Pancreas (tissue), 10 donors: Measurements from ENCODE around the gene ANKRD10. TPM values are rescaled to one million over a fixed set of nuclear protein-coding genes. Genes with fewer than 3 reads are reported as not detected.

Experiments used
- ATAC-seq, 4 donors: fragments of 200-7000 bp; cut with Tn5 transposase; one replicate each; pipeline versions ENCODE4 v1.8.0 to v1.9.1; 2020; ENCODE audit warnings: mild to moderate bottlenecking in 4 of 4, moderate library complexity in 4 of 4
- DNase-seq, 6 donors: peaks; one replicate each; pipeline ENCODE4 v3.0.0-alpha.2; 2020
- FAIRE-seq: peaks from 2 replicates; lab custom pipeline; 2012; peaks lifted over from hg19 to GRCh38; lab: Jason Lieb, UNC
- H3K27ac ChIP-seq, 4 donors: fragments of 200-600 bp; sonication (generic); 1 replicate in 3 of 4; 2 replicates in 1 of 4; pipeline versions ENCODE4 v1.5.0 to v1.8.0; 2020
- H3K27me3 ChIP-seq, 4 donors: fragments of 200-600 bp; one replicate each; pipeline ENCODE4 v1.8.0; 2021
- H3K36me3 ChIP-seq, 3 donors: fragments of 200-600 bp; sonication (generic) in 1 of 3; one replicate each; pipeline versions ENCODE4 v1.5.0 to v1.8.0; 2020 to 2021
- H3K4me1 ChIP-seq, 3 donors: fragments of 200-600 bp; one replicate each; pipeline ENCODE4 v1.8.0; 2021
- H3K4me3 ChIP-seq, 4 donors: fragments of 200-600 bp; sonication (generic) in 2 of 4; one replicate each; pipeline versions ENCODE4 v1.5.0 to v1.8.0; 2020 to 2021
- H3K9me3 ChIP-seq, 4 donors: fragments of 200-600 bp; one replicate each; pipeline ENCODE4 v1.8.0; 2021
- WGBS, 2 donors: extraction: QIAGEN DNeasy Blood & Tissue Kit; methylation state at CpG; one replicate each; pipeline ENCODE4 v1.1.7; 2013; 5-methylcytosine and 5-hydroxymethylcytosine counted together
- intact Hi-C, 3 donors: fragments of 100-400 bp; cut with DNase I; formaldehyde crosslinking; loops; one replicate each; pipeline versions ENCODE4 v1.11.1 to v1.14.2; 2022
- polyA plus RNA-seq, 2 donors: library from polyadenylated mRNA; stranded (reverse); fragments of 200-250 nt; gene quantifications; one replicate each; pipeline ENCODE4 v1.2.3, GENCODE V29; 2013
- total RNA-seq, 6 donors: library from RNA; stranded (reverse); fragmentation: NEBNext Ultra II Directional in 4 of 6; extraction: Animal tissue kit (Norgen Biotek cat#: 25700) in 4 of 6; gene quantifications; one replicate each; pipeline versions ENCODE4 v1.2.1 to v1.2.4, GENCODE V29; 2021 to 2023
- TF ChIP-seq, protein P1 (sequence below), 4 donors: fragments of 200-600 bp; sonication (generic) in 3 of 4; IDR thresholded peaks; one replicate each; pipeline versions ENCODE4 v1.5.0 to v1.8.0; 2021; ENCODE audit warnings: antibody characterized with exemption in 4 of 4
- donor health status: healthy with polysubstance abuse.
- donor health status: DM: no; HTN: no; CAD: no; lungs with moderate emphysema.
- donor health status: DM: no; HTN: no; CAD: no.
- donor health status: control.
- donor health status: control.
- donor health status: Bipolar disorder and iron deficiency.
- donor health status: DM: yes; HTN: yes; CAD: no.
- donor health status: DM: no; HTN: no; CAD: no.
- donor health status: DM: no; HTN: no; CAD: no.
- donor health status: DM: yes; HTN: yes; CAD: no.

ANKRD10 gene
- total and polyA plus RNA-seq, 8 donors, result 37.6 to 138 (median 67.9) TPM

DNA sequence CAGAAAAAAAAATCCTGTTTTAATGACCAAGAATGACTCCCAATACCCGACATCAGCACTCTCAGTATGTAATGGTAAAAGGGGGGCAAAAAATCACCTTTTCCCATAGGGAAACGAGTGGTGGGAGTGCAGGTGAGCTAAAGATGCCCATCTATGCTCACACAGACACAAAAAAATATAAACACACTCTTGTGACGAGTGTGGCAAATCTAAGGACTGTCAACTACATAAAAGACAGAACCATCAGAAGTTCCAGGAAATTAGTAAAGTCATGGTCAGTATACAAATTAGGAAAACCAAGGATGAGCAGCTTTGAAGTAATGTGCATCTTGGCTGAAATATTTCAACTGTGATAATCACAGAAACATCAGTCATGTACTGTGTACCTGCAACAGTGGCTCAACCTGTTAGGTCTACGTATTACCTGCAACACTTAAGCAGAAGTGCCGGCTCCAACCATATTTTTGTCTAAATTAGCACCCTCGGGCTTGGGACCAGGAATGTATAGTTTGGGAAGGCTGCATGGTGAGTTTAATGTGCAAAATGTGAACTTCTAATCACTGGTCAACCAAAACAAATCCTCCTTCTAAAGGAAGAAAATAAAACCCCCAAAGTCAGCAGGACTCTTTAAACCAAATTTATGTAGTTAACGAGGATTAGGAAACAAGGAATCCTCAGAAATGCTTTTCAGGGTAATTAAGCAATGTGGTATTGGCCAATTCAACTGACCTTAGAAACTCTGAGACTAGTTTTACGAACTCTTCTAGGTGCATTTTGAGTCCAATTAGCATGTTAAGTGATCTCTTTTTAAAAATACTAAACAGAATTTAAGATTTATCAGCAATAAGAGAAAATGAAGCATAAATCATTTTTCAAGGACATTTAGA lies 24.3 kb downstream of the ANKRD10 start:
- DNase-seq (no peak), FAIRE-seq (no peak), ATAC-seq (no peak)
- intact Hi-C loops, result no loop called here
- H3K27ac ChIP-seq, result no peak overlapping the region
- TF ChIP-seq, protein P1, sequence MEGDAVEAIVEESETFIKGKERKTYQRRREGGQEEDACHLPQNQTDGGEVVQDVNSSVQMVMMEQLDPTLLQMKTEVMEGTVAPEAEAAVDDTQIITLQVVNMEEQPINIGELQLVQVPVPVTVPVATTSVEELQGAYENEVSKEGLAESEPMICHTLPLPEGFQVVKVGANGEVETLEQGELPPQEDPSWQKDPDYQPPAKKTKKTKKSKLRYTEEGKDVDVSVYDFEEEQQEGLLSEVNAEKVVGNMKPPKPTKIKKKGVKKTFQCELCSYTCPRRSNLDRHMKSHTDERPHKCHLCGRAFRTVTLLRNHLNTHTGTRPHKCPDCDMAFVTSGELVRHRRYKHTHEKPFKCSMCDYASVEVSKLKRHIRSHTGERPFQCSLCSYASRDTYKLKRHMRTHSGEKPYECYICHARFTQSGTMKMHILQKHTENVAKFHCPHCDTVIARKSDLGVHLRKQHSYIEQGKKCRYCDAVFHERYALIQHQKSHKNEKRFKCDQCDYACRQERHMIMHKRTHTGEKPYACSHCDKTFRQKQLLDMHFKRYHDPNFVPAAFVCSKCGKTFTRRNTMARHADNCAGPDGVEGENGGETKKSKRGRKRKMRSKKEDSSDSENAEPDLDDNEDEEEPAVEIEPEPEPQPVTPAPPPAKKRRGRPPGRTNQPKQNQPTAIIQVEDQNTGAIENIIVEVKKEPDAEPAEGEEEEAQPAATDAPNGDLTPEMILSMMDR (IDR thresholded peaks at IDR 0.05), result no peak
- H3K4me3 ChIP-seq, result no peak overlapping the region
- H3K9me3 ChIP-seq, result no peaks in the 10 kb centered on the region
- 76 to 85% methylated on average over 8 of the region's 8 CpGs for WGBS, 2 donors
- H3K27me3 ChIP-seq, result no peaks in the 10 kb centered on the region
- peaks cover 0 to 13% (median 0%) of the 10 kb centered on the region in 3 donors for H3K36me3 ChIP-seq
- peaks cover 0 to 18% (median 0%) of the 10 kb centered on the region in 3 donors for H3K4me1 ChIP-seq

DNA sequence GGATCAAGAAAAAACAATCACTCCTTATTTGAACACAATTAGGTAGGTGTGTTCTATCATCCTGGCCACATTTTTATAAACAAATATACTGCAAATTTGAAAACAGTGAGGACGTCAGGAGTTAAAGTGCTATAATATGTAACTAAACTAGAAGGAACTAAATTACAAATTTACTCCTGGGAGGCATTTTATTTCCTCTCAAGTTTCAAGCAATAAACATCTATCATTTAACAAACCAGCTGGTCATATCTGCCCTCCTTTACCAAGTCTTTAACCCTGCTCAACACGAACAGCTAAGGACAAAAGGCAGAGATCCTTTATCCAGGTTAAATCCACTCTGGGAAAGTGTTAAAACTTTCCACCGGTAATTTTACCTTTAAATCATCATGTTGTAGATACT lies 26.5 kb downstream of the ANKRD10 start:
- Histone ChIP-seq H3K9me3 (no peaks in the 10 kb centered on the region), H3K27me3 (no peaks in the 10 kb centered on the region), H3K4me1 (peaks cover 0 to 18% (median 0%) of the 10 kb centered on the region in 3 donors), H3K27ac (peak overlapping the region in 3 of 4 donors; percentile 29 to 72 (median 56)), H3K36me3 (peaks cover 0 to 6% (median 0%) of the 10 kb centered on the region in 3 donors), H3K4me3 (no peak overlapping the region)
- intact Hi-C loops, result no loop called here
- WGBS, 2 donors, result 51 to 54% methylated on average over 3 of the region's 3 CpGs
- peak; percentile 15 to 44 (median 40) for ATAC-seq
- FAIRE-seq, result peak; percentile 47
- DNase-seq, result no peak
- TF ChIP-seq, protein P1 (IDR thresholded peaks at IDR 0.05), result no peak

DNA sequence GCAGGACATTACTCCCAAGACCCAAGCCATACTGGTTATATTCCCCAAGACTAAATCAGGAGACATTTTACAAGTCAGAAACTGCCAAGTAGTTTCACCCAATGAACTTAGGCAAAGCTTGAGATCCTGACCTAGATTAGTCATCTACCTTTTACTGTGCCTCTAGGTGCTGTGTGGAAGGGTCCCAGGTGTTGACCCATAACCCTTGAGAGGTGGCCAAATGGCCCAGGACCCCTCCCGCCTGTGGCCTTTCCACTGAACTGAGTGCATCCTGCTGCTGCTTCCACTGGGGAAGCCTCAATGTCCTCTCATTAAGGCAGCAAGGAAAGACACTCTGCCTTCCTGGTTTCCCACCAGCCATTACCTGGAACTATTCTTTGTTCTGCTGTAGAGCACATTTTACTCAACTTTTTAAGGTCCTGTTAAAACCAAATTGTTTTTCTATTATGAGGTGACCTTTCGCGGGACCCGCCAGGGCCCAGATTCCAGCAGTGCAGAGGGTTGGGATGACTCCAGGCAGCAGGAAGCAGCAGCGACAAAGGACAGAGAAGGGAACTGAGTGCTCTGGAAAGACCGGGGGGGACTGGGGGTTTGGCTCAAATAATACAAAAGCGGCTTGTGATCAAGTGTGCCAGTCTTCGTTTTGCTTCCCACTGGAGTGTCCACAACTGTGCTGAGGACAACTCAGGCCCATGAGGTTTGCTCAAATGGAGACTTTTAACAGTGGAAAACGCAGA lies 27.1 kb downstream of the ANKRD10 start:
- ATAC-seq, result peak; percentile 53 to 71 (median 60)
- Histone ChIP-seq H3K4me1 (peaks cover 0 to 18% (median 0%) of the 10 kb centered on the region in 3 donors), H3K36me3 (peaks cover 0 to 1% (median 0%) of the 10 kb centered on the region in 3 donors), H3K27me3 (no peaks in the 10 kb centered on the region), H3K4me3 (no peak overlapping the region), H3K9me3 (no peaks in the 10 kb centered on the region), H3K27ac (peak overlapping the region in 3 of 4 donors; percentile 29 to 72 (median 56))
- intact Hi-C loops, result no loop called here
- TF ChIP-seq, protein P1 (IDR thresholded peaks at IDR 0.05), result no peak
- no peak for FAIRE-seq
- 50 to 53% methylated on average over 9 of the region's 9 CpGs for WGBS, 2 donors
- DNase-seq, result no peak

DNA sequence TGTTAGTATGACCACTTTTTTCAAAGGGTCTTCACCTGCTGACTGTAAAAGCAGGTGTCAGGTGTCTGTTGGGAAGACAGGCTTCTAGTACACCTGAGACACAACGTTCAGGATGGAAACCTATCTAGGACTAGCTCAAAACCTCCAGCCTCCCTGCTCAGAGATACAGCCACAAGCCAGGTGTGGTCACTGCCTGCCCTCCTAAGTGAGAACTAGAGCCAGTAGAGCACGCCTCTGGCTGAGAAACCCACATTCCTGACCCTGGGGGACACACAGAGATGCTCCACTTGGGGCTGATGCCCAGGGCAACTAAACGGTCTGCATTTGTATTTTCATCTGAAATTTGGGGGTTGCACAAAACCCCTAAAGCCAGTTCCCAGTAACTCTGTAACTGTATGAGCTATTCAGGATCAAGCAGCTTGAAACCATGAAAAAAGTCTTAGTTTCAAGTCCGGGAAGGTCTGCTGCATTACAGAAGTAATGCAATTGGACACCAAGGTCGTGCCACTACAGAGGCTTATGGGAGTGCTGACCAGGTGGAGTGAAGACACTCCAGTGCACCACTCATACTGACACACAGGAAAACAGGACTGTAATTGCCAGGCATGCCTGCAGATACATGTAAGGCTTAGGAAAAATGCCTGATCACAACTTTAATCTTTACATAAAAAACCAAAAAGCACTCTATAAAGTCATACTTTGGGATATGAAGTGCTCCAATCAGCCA lies 27.8 kb downstream of the ANKRD10 start:
- H3K4me3 ChIP-seq, result no peak overlapping the region
- WGBS, 2 donors, result 30 to 34% methylated on average over 5 of the region's 5 CpGs
- TF ChIP-seq, protein P1 (IDR thresholded peaks at IDR 0.05), result no peak
- intact Hi-C loops, result no loop called here
- no peaks in the 10 kb centered on the region for H3K27me3 ChIP-seq
- H3K27ac ChIP-seq, result peak overlapping the region in 3 of 4 donors; percentile 29 to 72 (median 56)
- DNase-seq (no peak), ATAC-seq (peak; percentile 25 to 49 (median 34)), FAIRE-seq (no peak)
- no peaks in the 10 kb centered on the region for H3K9me3 ChIP-seq
- no peaks in the 10 kb centered on the region for H3K36me3 ChIP-seq
- peaks cover 0 to 18% (median 0%) of the 10 kb centered on the region in 3 donors for H3K4me1 ChIP-seq
